Glomerular visceral epithelial cell (primary cell): ENCODE measurements around the gene MORN4.
"Not testable (repeated sequence)": the region's sequence is repeated elsewhere in the genome, so short reads cannot be mapped to it uniquely, and the experiment has no call there.

Experiments
- DNase-seq: peaks from one replicate; pipeline ENCODE4 v3.0.0-alpha.2; 2016; ENCODE audit errors: extremely low spot score

The MORN4 gene

DNA sequence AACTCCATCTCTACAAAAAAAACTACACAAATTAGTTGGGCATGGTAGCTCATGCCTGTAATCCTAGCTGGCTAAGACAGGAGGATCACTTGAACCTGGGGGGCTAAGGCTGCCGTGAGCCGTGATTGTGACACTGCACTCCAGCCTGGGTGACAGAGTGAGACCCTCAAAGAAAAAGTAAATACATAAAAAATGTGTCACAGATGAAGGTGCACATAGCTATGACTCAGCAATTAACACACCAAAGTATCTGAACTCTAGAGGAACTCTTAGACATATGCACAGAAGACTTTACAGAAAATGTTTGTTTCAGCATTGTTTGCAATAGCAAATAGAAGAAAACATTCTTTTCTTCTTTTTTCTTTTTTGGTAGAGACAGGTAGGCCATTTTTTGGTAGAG lies 35.5 kb downstream of the MORN4 start:
- no peak for DNase-seq

DNA sequence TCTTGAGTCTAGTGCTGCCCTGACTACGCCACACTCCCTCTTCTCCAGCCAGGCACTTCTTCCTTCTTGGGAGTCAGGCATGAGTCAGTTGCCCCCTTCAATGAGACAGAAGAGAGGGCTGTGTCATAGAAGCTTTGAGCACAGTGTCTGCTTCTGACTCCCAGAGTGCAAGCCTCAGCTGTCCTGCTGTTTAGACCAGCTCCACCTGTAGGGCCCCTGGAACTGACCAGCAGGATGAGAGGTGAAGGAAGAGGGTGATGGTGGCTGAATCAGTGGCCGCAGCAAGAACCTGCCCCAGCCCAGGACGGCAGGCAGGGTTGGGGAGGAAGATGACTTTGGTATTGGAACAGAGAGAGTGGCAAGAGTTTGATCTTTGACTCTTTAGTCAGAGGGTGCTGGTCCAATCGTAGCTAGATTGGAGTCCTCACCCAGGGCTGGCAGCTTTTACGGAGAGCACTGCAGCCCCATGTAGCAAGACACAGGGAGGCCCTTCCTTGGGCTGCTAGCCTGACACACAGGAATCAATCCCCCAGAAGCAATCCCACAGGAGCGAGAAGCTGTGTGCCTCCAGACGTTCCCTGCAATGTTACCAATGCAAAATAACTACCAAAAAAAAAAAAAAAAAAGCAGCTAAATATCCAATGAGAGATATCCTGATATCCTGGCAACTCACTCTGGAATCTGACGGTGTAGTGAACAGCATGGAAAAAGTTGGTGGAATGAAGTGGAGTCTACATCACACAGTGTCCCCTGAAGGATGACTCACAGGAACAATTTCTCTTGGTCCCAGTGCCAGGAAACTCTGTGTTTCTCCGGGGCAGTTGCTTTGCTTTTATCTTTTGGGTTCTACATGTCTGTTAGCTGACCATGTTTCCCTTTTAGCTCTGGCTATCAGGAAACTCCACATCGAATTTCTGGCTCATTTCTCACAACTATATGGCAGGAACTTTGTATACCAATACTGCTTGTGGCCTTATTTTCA lies 36.9 kb downstream of the MORN4 start:
- peak; percentile 88 for DNase-seq

DNA sequence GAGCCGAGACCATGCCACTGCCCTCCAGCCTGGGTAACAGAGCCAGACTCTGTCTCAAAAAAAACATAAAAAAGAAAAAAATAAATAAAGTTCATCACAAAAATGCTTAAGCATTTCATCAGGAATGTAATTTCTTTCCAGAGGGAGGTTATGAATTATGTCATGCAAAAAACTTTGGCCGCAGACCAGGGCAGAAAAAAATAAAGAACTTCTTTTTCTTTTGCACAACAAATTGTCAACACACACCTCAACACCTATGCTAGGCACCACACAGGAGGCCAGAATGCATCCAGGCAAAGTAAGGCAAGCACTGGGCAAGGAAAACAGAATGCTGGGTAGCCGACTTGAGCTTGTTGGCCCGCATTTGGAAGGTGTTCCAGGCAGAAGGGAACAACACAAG lies 39.9 kb downstream of the MORN4 start:
- no peak for DNase-seq

DNA sequence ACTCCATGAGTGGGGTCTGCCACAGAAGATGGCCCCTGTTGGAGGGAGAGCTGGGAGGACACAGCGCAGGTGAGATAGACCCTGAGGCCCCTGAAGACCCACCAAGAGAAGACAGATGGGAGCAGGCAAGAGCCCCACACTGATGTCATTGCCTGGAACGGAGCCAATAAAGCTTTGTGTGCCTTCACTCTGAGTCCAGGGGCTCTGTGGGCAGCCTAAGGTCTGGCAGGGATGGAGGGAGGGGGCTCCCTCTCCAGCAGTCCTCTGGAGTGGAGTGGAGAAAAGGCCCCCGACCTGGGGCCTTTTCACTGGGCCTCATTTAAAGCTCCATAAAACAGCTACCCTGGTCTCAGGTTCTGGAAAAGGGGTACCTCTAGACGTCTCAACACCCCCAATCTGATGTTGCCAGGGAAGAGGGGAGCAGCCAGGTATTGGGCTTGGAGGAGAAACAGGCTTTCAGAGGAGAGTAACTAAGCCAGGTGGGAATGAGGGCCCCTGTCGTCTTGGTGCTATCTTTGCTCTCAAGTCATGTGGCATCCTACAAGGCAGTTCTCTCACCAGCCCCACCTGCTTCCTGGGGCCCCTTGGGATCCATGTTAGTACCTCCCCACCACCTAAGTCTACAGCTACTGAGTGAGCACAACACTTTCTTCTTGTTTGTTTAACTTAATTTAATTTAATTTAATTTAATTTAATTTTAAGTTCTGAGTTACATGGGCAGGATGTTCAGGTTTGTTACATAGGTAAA lies 42.4 kb downstream of the MORN4 start:
- DNase-seq: no peak

DNA sequence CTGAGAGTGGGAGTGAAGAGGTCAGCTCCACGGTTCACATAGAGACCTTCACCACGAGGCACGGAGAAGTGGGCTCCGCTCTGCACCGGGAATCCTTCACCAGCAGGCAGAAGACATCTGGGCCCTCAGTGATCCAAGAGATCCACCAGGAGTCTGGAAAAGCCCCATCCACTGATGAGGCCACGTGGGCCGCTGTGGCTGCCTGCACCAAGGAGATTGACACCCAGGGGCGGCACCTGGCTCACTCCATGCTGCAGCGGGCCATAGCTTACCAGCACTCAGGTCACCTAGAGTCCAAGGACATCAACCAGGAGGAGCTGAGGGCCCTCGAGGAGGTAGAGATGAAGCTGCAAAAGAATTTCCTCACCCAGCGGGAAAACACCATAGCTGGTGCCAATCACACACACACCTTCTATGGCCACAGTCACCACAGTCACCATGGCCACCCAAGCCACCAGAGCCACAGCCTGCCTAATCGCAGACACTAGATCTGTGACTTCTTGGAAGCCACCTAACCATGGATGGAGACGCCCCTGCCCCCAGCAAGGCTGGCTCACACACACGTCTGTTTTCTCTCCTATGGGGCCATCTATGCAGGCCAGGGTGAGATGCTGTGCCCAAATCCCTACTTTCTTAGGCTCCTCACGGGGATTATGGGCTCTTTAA lies 43.1 kb downstream of the MORN4 start:
- no peak for DNase-seq

DNA sequence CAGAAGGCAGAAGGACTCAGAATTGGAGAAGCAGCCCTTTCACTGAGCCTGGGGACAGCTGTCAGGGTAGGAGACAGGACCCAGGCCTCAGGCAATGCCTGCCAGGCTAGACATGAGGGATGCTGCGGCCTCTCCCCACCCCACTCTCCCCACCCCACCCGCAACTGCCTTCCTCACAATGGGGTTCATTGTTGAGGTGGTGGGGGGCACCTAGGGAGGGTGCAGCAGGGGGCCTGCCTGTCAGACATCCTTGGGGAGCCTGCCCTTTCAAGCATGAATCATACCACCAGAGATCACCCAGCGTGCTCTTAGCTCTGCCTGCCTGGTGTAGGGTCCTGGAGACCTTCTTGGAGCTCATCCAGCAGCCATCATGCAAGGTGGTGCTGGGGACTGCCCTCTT lies 43.8 kb downstream of the MORN4 start, which contains the start of gene C10orf62:
Gene C10orf62 (plus strand): TSS at position 243 of the 400 bp plus-strand sequence. CDS start 177 bp downstream, outside the sequence.
- no peak for DNase-seq

DNA sequence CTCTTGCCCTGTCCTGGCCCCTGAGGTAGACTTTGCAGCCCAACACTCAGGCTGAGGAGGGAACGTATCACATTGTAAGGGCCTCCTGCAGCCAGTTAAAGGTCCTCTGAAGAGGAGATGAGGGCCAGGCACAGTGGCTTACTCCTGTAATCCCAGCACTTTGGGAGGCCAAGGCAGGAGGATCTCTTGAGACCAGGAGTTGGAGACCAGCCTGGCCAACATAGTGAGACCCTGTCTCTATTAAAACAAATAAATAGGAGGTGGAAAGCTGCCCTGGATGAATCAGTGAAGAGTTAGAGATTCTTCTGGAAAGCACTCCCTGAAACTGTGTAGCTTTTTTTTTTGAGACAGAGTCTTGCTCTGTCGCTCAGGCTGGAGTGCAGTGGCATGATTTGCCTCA lies 46.1 kb downstream of the MORN4 start:
- no peak for DNase-seq

DNA sequence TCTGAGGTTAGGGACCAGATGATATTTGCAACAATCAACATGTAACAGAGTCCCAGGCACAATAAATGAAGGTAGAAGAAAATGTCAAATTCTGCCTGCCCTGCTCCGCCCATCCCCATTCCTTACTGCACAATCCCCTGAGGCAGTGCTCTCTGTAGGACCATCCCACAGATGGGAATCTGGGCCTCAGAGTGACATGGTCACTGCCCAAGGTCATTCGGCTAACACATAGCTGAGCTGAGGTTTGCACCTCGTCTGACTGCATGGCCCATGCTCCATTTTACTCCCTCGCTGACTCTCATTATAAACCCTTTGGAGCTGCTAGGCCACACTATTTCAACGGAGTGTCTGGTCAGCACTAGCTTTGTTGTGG lies 47.9 kb downstream of the MORN4 start:
- DNase-seq: no peak

DNA sequence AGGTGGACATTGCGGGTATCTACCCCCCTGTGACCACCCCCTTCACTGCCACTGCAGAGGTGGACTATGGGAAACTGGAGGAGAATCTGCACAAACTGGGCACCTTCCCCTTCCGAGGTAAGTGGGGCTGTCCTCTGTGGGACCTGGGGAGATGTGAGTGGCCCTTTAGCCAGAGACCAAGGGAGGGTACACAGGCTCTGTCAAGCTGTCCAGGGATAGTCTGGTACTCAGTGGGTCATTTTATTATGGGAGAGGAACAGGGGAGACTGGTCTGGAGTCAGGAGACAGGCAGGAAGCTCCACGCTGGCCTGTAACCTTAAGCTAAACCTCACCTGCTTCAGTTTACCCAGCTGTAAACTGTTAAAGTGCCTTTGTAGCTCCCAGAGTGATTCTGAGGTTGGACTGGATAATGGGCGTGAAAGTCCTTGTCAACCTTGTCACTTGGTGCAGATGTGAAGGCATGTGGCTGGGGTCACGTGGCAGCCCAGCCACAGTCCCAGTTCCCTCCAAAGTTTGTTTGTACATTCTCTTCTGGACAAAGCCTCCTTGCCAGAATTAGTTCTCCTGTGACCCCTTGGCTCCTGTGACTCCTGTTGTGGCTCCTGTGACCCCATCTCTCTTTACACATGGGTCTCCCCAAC lies 48.4 kb downstream of the MORN4 start:
- DNase-seq: no peak

DNA sequence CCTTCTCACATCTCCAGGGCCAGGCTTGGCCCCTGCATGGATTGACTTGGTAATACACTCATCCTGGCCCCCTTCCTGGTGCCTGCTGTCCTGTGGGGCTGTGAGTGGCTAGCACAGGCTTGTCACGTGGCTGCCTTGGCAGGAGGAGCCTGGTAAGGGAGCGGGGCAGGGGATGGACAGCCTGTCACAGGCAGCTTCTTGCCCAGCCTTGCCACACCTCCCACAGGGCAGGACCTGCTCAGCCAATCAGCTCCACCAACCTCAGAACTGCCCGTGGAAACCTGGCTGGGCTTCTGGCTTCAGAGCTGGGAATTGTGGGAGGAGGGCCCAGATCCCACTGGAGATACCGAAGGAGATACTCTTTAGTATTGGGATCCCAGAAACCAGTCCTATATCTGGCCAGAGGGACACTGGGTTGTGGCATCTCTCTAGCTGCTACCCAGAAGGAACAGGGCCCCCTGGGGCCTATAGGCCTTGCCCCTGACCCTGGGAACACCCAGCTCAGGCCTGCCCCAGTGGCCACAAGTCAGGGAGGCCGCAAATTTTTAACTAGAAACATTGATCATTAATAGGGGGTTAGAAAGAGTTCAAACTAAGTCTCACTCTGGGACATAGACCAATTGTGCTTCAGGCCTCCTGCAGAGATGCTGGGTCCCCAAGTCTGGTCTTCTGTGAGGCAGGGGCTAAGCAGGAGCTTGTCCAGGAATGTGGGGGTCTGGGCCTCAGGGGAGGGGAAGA lies 49.1 kb downstream of the MORN4 start, which contains the start of gene HOGA1:
Gene HOGA1 (plus strand): TSS at position 330 of the 738 bp plus-strand sequence. CDS start 315 bp downstream, at position 645.
- DNase-seq: peak; percentile 98

DNA sequence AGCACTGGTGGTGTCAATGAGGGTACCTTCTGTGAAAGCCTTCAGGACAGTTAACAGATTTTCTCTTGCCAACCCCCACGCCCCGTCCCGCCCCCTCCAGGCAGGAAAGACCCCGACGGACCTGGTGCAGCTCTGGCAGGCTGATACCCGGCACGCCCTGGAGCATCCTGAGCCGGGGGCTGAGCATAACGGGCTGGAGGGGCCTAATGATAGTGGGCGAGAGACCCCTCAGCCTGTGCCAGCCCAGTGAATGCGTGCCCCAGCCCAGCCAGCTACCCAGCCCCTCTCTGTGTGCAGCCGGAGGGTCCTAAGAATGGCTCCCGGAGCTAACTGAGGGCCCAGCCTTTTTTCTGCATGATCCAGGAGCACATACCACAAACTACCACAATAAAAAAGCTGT lies 49.8 kb downstream of the MORN4 start:
- no peak for DNase-seq

DNA sequence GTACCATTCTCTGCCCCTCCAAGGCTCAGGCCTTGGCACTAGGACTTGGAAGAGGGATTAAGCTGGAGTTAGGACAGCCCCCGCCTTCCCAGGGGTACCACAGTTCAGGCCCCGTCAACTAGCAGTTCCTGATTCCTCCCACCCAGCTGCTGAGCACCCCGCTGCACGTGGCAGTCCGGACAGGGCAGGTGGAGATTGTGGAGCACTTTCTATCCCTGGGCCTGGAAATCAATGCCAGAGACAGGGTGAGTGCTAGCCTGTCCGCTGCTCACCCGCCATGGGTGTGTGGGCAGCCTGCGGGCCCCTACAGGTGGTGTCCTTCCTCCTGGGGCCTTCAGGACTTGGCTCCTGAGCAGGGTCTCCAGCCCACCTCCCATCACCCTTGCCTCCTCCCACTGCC lies 51.1 kb downstream of the MORN4 start:
- no peak for DNase-seq

DNA sequence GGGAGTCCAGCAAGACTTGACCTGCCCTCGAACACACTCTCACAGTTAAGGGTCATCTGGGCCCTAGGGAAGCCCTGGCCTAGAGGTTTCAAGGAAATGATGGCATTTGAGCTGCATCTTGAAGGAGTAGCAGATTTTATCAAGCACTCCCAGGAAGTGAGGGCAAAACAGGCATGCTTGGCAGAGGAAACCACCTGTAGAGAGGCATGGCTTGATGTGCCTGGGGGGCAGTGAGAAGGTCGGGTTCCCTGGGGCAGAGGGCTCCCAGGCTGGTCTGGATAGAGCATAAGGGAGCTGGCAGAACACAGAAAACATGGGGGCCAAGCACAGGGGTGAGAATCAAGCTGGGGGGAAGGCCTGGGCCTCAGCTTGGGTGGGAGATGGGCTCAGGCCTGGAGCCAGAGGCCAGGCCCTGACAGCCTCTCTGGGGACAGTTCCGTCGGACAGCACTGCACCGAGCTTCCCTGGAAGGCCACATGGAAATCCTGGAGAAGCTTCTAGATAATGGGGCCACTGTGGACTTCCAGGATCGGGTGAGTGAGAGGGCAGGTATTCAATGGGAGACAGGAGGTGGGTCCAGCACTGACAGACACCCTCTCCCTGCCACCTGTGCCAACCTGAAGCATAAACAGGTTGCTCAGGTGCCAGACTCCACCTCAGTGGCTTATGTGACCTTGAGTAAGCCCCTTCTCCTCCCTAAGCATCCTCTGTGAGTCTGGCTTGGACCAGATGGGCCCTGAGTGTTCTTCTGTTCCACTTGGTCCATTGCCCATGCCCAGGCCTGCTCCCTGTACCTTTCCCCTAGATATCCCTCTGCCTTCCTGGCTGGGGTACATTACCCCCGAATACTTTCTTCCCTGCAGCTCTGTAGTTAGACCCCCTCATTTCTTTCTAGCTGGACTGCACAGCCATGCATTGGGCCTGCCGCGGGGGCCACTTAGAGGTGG lies 52.6 kb downstream of the MORN4 start:
- no peak for DNase-seq

DNA sequence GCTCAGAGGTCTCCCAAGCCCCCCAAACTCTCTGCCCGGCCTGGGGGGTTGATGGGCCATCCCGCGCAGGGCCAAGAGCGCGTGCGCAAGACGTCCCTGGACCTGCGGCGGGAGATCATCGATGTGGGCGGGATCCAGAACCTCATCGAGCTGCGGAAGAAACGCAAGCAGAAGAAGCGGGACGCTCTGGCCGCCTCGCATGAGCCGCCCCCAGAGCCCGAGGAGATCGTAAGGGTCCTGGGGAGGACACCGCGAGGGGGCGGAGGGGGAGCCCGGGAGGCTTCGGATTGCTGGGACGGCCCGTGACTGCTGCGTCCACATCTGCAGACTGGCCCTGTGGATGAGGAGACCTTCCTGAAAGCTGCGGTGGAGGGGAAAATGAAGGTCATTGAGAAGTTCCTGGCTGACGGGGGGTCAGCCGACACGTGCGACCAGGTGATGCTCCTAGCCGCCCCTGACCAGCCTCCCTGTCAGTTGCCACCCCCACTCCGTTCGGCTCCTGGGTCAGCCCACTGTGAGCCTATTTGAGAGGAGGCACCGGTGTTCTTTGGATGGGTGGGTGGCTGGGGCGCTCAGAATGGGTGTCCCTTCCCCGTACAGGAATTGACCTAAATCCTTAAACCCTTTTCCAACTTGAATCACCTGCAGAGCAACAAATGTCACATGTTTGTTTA lies 55.0 kb downstream of the MORN4 start:
- DNase-seq: no peak

DNA sequence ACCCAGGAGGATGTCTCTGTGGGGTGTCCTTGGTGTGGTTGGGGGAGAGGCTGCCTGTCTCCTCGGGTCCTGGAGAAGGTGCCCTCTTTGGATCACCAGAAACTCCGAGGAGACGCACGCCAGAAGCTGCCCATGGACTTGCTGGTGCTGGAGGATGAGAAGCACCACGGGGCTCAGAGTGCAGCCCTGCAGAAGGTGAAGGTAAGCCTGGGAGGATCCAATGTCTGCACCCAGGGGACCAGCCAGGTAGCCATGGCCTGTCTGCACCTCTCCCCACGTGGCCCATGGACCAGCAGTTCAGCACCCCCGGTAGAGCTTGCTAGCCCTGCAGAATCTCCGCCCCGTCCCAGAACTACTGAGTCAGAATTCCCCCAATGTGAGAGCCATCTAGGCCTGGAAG lies 55.6 kb downstream of the MORN4 start:
- DNase-seq: no peak

DNA sequence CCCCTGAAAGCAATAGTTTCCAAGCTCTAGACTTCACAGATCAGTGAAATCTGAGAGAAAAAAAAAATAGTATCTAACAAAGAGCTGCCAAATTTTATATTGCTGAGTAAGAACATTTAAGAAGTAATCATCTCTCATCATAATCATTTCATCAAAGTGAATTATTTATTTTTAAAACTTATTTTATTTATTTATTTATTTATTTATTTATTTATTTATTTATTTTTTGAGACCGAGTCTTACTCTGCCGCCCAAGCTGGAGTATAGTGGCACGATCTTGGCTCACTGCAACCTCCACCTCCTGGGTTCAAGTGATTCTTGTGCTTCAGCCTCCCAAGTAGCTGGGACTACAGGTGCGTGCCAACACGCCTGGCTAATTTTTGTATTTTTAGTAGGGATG lies 56.8 kb downstream of the MORN4 start:
- DNase-seq: not testable (repeated sequence)

DNA sequence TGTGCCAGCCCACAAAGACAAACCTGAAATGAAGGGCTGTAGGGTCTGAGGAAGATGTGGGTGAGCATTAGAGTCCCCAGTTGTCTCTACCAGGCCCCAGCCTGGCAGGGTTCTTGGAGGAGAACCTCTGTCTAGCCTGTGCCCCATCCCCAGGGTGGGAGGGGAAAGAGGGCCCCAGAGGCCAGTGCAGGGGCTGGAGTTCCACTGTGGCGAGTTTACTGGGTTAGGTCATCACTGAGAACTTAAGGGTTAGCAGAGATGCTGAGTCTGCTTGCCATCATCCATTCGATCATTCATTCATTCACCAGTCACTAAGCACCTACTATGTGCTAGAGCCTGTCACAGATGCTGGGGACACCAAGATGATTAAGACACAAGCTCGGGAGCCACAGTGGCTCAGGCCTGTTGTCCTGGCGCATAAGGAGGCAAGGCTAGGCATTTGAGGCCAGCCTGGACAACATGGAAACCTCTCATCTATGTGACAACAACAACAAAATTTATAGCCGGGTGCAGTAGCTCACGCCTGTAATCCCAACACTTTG lies 58.1 kb downstream of the MORN4 start:
- peak; percentile 66 for DNase-seq

DNA sequence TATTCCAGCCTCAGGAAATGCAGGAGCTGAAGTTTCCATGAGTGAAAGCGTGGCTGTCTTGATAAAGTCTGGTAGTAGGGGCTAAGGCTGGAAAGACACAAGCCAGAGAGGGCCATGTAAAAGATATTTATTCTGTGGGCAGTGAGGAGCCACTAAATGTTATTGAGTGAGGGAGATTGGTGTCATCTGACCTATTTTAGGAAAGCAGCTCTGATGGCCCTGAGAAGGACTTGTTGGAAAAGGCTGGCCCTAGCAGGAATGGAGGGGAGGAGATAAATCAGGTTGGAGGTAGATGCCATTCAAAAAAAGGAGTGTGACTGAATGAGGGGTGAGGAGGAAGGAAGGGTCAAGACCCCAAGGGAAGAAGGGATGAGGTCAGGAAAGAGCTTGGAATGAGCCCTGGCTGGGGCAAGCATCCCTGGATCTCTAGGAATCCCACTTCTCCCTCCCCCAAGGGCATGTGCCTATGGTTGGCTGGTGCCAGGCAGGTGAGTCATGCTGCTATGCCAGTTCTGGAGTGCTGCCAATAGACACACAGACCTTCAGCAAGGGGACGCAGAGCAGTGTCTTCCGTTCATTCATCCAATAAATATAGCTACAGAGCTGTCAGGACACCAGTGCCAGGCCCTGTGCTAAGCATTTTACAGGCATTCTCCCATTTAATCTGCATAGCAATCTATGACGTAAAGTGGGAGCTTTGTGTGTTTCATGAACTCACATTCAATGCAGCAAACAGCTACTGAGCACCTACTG lies 58.8 kb downstream of the MORN4 start:
- DNase-seq: peak; percentile 99
